ENCODE measurements around the gene TENT4B. TPM values are rescaled to one million over a fixed set of nuclear protein-coding genes. Genes with fewer than 3 reads are reported as not detected.

Gene TENT4B
- total RNA-seq, 4 donors from 2014 or later: 10.7 to 30.5 (median 24.7) TPM

- Histone ChIP-seq H3K4me1 (peaks cover 0 to 25% (median 0%) of the 10 kb centered on the region in 4 donors), H3K9me3 (no peaks in the 10 kb centered on the region), H3K27me3 (no peaks in the 10 kb centered on the region), H3K27ac (no peak overlapping the region), H3K36me3 (no peaks in the 10 kb centered on the region), H3K4me3 (no peak overlapping the region)
- no peak for TF ChIP-seq POLR2A (IDR thresholded peaks at IDR 0.05)
- TF ChIP-seq, protein P1, sequence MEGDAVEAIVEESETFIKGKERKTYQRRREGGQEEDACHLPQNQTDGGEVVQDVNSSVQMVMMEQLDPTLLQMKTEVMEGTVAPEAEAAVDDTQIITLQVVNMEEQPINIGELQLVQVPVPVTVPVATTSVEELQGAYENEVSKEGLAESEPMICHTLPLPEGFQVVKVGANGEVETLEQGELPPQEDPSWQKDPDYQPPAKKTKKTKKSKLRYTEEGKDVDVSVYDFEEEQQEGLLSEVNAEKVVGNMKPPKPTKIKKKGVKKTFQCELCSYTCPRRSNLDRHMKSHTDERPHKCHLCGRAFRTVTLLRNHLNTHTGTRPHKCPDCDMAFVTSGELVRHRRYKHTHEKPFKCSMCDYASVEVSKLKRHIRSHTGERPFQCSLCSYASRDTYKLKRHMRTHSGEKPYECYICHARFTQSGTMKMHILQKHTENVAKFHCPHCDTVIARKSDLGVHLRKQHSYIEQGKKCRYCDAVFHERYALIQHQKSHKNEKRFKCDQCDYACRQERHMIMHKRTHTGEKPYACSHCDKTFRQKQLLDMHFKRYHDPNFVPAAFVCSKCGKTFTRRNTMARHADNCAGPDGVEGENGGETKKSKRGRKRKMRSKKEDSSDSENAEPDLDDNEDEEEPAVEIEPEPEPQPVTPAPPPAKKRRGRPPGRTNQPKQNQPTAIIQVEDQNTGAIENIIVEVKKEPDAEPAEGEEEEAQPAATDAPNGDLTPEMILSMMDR (IDR thresholded peaks at IDR 0.05): no peak
- DNase-seq: no peak
These were observed 20.2 kb downstream of the TENT4B start for GRCh38 chr16:50173316-50173715.

DNA sequence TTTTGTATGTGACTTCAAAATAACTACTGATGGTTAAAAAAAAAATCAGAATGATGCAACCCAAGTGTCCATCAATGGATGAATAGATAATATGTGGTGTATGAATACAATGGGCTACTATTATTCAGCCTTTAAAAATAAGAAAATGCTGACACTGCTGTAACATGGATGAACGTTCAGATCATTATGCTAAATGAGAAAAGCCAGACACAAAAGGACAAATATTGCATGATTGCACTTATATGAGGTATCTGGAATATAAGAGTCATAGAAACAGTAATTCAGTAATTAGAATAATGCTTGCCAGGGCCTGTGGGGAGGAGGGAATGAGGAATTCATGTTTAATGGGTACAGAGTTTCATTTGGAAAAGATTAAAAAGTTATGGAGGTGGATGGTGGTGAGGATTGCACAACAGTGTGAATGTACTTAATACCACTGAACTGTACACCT, 25.4 kb downstream of the TENT4B start:
- Histone ChIP-seq H3K4me3 (no peak overlapping the region), H3K27me3 (no peaks in the 10 kb centered on the region), H3K9me3 (no peaks in the 10 kb centered on the region), H3K36me3 (no peaks in the 10 kb centered on the region), H3K27ac (no peak overlapping the region), H3K4me1 (no peaks in the 10 kb centered on the region)
- DNase-seq: no peak
- TF ChIP-seq POLR2A (IDR thresholded peaks at IDR 0.05): no peak
- TF ChIP-seq, protein P1 (IDR thresholded peaks at IDR 0.05): no peak

DNA sequence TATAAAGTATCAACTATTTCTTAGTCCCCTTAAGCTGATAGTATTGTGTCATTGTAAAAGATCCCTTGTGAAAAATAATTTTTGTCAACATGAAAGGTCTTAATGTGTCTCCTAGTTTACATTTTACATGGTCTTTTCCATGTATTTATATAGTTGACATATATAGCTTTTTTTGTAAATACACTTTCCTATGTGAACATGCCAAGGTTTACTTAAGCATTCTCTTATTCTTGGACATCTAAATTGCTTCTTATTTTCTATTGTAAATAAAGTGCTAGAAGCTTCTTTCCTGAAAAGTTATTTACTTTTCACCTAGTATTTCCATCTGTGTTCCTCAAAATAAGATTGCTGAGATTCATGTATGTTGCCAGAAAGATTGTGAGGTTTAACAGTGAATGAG, 29.3 kb downstream of the TENT4B start:
- Histone ChIP-seq H3K4me1 (peaks cover 0 to 21% (median 0%) of the 10 kb centered on the region in 4 donors), H3K27ac (no peak overlapping the region), H3K27me3 (no peaks in the 10 kb centered on the region), H3K9me3 (no peaks in the 10 kb centered on the region), H3K36me3 (no peaks in the 10 kb centered on the region), H3K4me3 (no peak overlapping the region)
- no peak for TF ChIP-seq POLR2A (IDR thresholded peaks at IDR 0.05)
- TF ChIP-seq, protein P1 (IDR thresholded peaks at IDR 0.05): no peak
- no peak for DNase-seq

- Histone ChIP-seq H3K36me3 (no peaks in the 10 kb centered on the region), H3K27me3 (no peaks in the 10 kb centered on the region), H3K4me3 (no peak overlapping the region), H3K27ac (no peak overlapping the region), H3K4me1 (peaks cover 0 to 22% (median 0%) of the 10 kb centered on the region in 4 donors), H3K9me3 (no peaks in the 10 kb centered on the region)
- no peak for DNase-seq
- no peak for TF ChIP-seq POLR2A (IDR thresholded peaks at IDR 0.05)
- TF ChIP-seq, protein P1 (IDR thresholded peaks at IDR 0.05): no peak
These were observed 30.2 kb downstream of the TENT4B start for GRCh38 chr16:50183316-50183715.

GRCh38 chr16:50185005-50185505, 31.9 kb downstream of the TENT4B start:
- no peaks in the 10 kb centered on the region for H3K27me3 ChIP-seq
- DNase-seq: no peak

GRCh38 chr16:50188619-50189136, 35.6 kb downstream of the TENT4B start:
- H3K27ac ChIP-seq: no peak overlapping the region
- peaks cover 0 to 22% (median 0%) of the 10 kb centered on the region in 4 donors for H3K4me1 ChIP-seq
- no peaks in the 10 kb centered on the region for H3K27me3 ChIP-seq
- H3K9me3 ChIP-seq: no peaks in the 10 kb centered on the region
- no peak for DNase-seq
- TF ChIP-seq, protein P1 (IDR thresholded peaks at IDR 0.05): no peak
- no peak for TF ChIP-seq POLR2A (IDR thresholded peaks at IDR 0.05)
- no peaks in the 10 kb centered on the region for H3K36me3 ChIP-seq
- H3K4me3 ChIP-seq: no peak overlapping the region

More at GRCh38 chr16:50185005-50185505, 31.9 kb downstream of the TENT4B start:
- Histone ChIP-seq H3K9me3 (no peaks in the 10 kb centered on the region), H3K4me3 (no peak overlapping the region), H3K4me1 (peaks cover 0 to 22% (median 0%) of the 10 kb centered on the region in 4 donors), H3K36me3 (no peaks in the 10 kb centered on the region), H3K27ac (peak overlapping the region in 2 of 4 donors; percentile 24 to 37)
- TF ChIP-seq POLR2A (IDR thresholded peaks at IDR 0.05): no peak

All from Peyer's patch (tissue), 4 donors.